Neural progenitor cell (in vitro differentiated cells): ENCODE data around the gene KRT20. TPM values are rescaled to one million over a fixed set of nuclear protein-coding genes. Genes with fewer than 3 reads are reported as not detected.

ENCODE experiments used
- DNase-seq: peaks from one replicate; pipeline ENCODE4 v3.0.0-alpha.2; 2016; ENCODE audit warnings: low spot score
- H2AFZ ChIP-seq: fragments of 200-600 bp; sonication (generic); replicated peaks from 2 replicates; pipeline ENCODE4 v1.6.1; 2016; ENCODE audit warnings: antibody characterized with exemption
- H3F3A ChIP-seq: fragments of 200-600 bp; sonication (generic); 2 replicates; pipeline ENCODE4 v1.6.1; 2016; ENCODE audit warnings: antibody characterized with exemption, low read depth
- H3K27ac ChIP-seq: fragments of 200-600 bp; sonication (generic); 2 replicates; pipeline ENCODE4 v1.5.1; 2016; ENCODE audit warnings: mild to moderate bottlenecking
- H3K27me3 ChIP-seq: fragments of 200-600 bp; sonication (generic); 2 replicates; pipeline ENCODE4 v1.6.1; 2016; ENCODE audit warnings: mild to moderate bottlenecking, moderate library complexity
- H3K36me3 ChIP-seq: fragments of 200-600 bp; sonication (generic); 2 replicates; pipeline ENCODE4 v1.5.1; 2016
- H3K4me1 ChIP-seq: fragments of 200-600 bp; sonication (generic); 2 replicates; pipeline ENCODE4 v1.6.1; 2016; ENCODE audit warnings: mixed run types
- H3K4me2 ChIP-seq: fragments of 200-600 bp; sonication (generic); 2 replicates; pipeline ENCODE4 v1.6.1; 2016
- H3K4me3 ChIP-seq: fragments of 200-600 bp; sonication (generic); 2 replicates; pipeline ENCODE4 v1.5.1; 2016
- H3K79me2 ChIP-seq: fragments of 200-600 bp; sonication (generic); 2 replicates; pipeline ENCODE4 v1.6.1; 2016; ENCODE audit warnings: low read depth
- H3K9ac ChIP-seq: fragments of 200-600 bp; sonication (generic); 2 replicates; pipeline ENCODE4 v1.6.1; 2016
- H3K9me3 ChIP-seq: fragments of 200-600 bp; sonication (generic); 2 replicates; pipeline ENCODE4 v1.5.1; 2016; ENCODE audit warnings: low read depth
- H4K20me1 ChIP-seq: fragments of 200-600 bp; sonication (generic); 2 replicates; pipeline ENCODE4 v1.6.1; 2016; ENCODE audit warnings: low read depth
- H3K27ac Mint-ChIP-seq: 3 replicates; pipeline ENCODE4 v1.8.0; 2021; ENCODE audit warnings: mixed read lengths
- H3K27me3 Mint-ChIP-seq: 2 replicates; pipeline ENCODE4 v1.8.0; 2022; ENCODE audit warnings: low read depth, mild to moderate bottlenecking, inconsistent platforms, moderate library complexity, mixed read lengths; ENCODE audit not compliant: insufficient read depth
- H3K36me3 Mint-ChIP-seq: 3 replicates; pipeline ENCODE4 v1.8.0; 2021; ENCODE audit warnings: mixed read lengths
- H3K4me1 Mint-ChIP-seq: 3 replicates; pipeline ENCODE4 v1.8.0; 2021; ENCODE audit warnings: mixed read lengths
- H3K4me3 Mint-ChIP-seq: 3 replicates; pipeline ENCODE4 v1.8.0; 2021; ENCODE audit warnings: mild to moderate bottlenecking, moderate library complexity, mixed read lengths
- H3K9me3 Mint-ChIP-seq: 3 replicates; pipeline ENCODE4 v1.8.0; 2020; ENCODE audit warnings: mixed read lengths
- EZH2 ChIP-seq: fragments of 200-600 bp; sonication (generic); IDR thresholded peaks from 2 replicates; pipeline ENCODE4 v1.6.1; 2017; ENCODE audit warnings: antibody characterized with exemption, mild to moderate bottlenecking, moderate library complexity
- EZH2phosphoT487 ChIP-seq: fragments of 200-600 bp; sonication (generic); IDR thresholded peaks from 2 replicates; pipeline ENCODE4 v1.6.1; 2017; ENCODE audit warnings: antibody characterized with exemption
- total RNA-seq: library from RNA; depleted of rRNA; stranded (reverse); fragments of >200 nt; gene quantifications from 2 replicates; pipeline ENCODE4 v1.2.3, GENCODE V29; 2015; ENCODE audit warnings: low replicate concordance
- TF ChIP-seq, protein P1 (sequence below): fragments of 200-600 bp; sonication (generic); IDR thresholded peaks from 2 replicates; pipeline ENCODE4 v1.5.1; 2017; ENCODE audit warnings: antibody characterized with exemption, mild to moderate bottlenecking

Gene KRT20
- total RNA-seq, 1 donor from 2014 or later: not detected

DNA sequence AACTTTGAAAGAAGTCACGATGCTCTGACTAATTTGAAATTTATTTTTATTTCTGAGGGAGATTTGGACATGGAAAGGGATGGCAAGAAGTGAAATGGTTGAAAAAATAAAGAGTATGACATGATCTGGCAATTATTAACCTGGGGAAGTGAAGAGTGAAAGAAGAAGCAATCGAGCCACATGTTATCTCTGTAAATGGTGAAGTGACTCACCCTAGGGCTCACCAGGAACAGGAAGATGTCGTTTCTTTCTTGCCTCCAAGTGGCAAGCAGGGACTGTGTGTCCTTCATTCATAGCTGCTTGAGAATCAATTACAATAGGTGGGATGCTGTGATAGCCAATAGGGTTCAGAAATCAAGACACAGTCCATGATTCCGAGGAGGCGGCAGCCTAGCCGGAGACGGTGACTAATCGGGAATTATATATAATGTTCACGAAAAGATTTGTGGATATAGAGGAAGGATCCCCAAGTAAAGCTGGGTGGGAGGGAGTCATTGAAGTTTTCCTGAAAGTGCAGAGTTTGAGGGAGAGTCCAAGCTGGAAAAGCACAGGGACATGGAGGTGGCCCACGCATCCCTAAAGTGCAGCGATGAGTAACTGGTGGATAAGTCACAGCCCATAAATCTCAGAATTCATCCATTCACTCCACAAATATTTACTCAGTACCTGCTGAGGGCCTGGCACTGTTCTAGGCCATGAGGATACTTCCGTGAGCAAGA lies 18.2 kb upstream of the KRT20 start:
- no peaks in the 10 kb centered on the region for H3K79me2 ChIP-seq
- H3K36me3 ChIP-seq: no peaks in the 10 kb centered on the region
- no peaks in the 10 kb centered on the region for H3K9me3 ChIP-seq
- no peaks in the 10 kb centered on the region for H3K27me3 ChIP-seq
- no peaks in the 10 kb centered on the region for H3F3A ChIP-seq
- H3K36me3 Mint-ChIP-seq: no peaks in the 10 kb centered on the region
- TF ChIP-seq, protein P1, sequence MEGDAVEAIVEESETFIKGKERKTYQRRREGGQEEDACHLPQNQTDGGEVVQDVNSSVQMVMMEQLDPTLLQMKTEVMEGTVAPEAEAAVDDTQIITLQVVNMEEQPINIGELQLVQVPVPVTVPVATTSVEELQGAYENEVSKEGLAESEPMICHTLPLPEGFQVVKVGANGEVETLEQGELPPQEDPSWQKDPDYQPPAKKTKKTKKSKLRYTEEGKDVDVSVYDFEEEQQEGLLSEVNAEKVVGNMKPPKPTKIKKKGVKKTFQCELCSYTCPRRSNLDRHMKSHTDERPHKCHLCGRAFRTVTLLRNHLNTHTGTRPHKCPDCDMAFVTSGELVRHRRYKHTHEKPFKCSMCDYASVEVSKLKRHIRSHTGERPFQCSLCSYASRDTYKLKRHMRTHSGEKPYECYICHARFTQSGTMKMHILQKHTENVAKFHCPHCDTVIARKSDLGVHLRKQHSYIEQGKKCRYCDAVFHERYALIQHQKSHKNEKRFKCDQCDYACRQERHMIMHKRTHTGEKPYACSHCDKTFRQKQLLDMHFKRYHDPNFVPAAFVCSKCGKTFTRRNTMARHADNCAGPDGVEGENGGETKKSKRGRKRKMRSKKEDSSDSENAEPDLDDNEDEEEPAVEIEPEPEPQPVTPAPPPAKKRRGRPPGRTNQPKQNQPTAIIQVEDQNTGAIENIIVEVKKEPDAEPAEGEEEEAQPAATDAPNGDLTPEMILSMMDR: no peak
- TF ChIP-seq EZH2phosphoT487 (no peak), EZH2 (no peak)
- H3K4me2 ChIP-seq: no peak overlapping the region
- H3K27ac Mint-ChIP-seq: no peak overlapping the region
- no peak overlapping the region for H3K27ac ChIP-seq
- no peak overlapping the region for H3K4me3 ChIP-seq
- H3K4me1 Mint-ChIP-seq: no peaks in the 10 kb centered on the region
- no peak overlapping the region for H3K9ac ChIP-seq
- H3K9me3 Mint-ChIP-seq: no peaks in the 10 kb centered on the region
- DNase-seq: no peak
- no peak overlapping the region for H2AFZ ChIP-seq
- peaks cover 3% of the 10 kb centered on the region for H3K27me3 Mint-ChIP-seq
- H3K4me1 ChIP-seq: peaks cover 2% of the 10 kb centered on the region
- H3K4me3 Mint-ChIP-seq: no peak overlapping the region
- no peaks in the 10 kb centered on the region for H4K20me1 ChIP-seq

DNA sequence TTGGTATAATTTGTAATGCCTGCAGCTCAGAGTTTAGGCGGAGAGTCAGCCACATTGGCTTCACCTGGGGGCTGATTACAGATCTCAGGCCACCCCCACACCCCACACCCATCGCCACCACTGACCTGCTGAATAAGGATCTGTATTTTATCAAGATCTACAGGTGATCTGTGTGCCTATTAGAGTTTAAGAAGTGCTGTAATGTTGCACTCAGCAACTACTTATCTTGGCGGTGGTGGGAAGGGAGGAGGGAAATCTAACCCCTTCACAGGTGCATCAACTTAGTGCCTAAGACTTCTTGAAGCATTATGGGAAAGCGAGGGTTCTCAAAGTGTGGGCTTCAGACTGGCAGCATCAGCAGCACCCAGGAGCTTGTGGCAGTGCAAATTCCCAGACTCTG lies 17.5 kb upstream of the KRT20 start:
- Histone ChIP-seq H3K4me1 (no peaks in the 10 kb centered on the region), H3K9ac (no peak overlapping the region), H3K27me3 (no peaks in the 10 kb centered on the region), H2AFZ (no peak overlapping the region), H3F3A (no peaks in the 10 kb centered on the region), H3K27ac (no peak overlapping the region), H3K9me3 (no peaks in the 10 kb centered on the region), H3K36me3 (no peaks in the 10 kb centered on the region), H3K4me2 (no peak overlapping the region), H4K20me1 (no peaks in the 10 kb centered on the region), H3K4me3 (no peak overlapping the region), H3K79me2 (no peaks in the 10 kb centered on the region)
- Mint-ChIP-seq H3K36me3 (no peaks in the 10 kb centered on the region), H3K9me3 (no peaks in the 10 kb centered on the region), H3K4me1 (no peaks in the 10 kb centered on the region), H3K4me3 (no peak overlapping the region), H3K27me3 (peaks cover 3% of the 10 kb centered on the region), H3K27ac (no peak overlapping the region)
- TF ChIP-seq, protein P1: no peak
- TF ChIP-seq EZH2phosphoT487 (no peak), EZH2 (no peak)
- no peak for DNase-seq

DNA sequence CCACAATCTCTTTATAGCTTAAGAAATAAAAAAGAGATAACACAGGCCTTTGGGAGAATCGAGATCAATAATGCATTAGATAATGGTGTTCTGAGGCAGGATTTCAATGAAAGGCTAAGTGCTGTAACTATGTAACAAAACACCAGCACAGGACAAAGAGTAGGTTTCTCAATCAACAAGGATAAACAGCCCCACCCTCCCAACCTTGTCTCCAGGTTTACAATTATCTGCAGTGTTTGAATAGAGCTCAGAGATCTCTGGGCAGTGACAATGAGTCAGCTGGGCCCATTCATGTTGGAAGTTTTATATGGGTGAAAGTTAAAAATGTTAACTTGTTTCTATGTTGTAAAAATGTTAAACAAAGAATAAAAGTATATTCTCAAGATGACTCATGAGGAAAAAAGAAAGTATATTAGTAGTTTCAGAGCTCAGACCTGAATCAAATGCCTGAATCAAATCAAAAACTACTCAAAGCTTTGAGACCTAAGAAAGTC lies 17.0 kb upstream of the KRT20 start:
- H3K4me1 ChIP-seq: no peaks in the 10 kb centered on the region
- no peak overlapping the region for H3K4me3 Mint-ChIP-seq

More for the DNA sequence above, 17.0 kb upstream of the KRT20 start:
- TF ChIP-seq, protein P1: no peak
- no peak for TF ChIP-seq EZH2
- TF ChIP-seq EZH2phosphoT487: no peak
- Histone ChIP-seq H3K4me2 (no peak overlapping the region), H4K20me1 (no peaks in the 10 kb centered on the region), H3F3A (no peaks in the 10 kb centered on the region), H3K9me3 (no peaks in the 10 kb centered on the region), H3K36me3 (no peaks in the 10 kb centered on the region), H3K79me2 (no peaks in the 10 kb centered on the region), H2AFZ (no peak overlapping the region), H3K9ac (no peak overlapping the region), H3K27me3 (no peaks in the 10 kb centered on the region), H3K27ac (no peak overlapping the region), H3K4me3 (no peak overlapping the region)
- Mint-ChIP-seq H3K27me3 (peaks cover 3% of the 10 kb centered on the region), H3K36me3 (no peaks in the 10 kb centered on the region), H3K4me1 (no peaks in the 10 kb centered on the region), H3K27ac (no peak overlapping the region), H3K9me3 (no peaks in the 10 kb centered on the region)
- DNase-seq: no peak
